Left renal cortex interstitium (tissue), 4 donors: ENCODE measurements around the gene STK32B. TPM values are rescaled to one million over a fixed set of nuclear protein-coding genes. Genes with fewer than 3 reads are reported as not detected.

Experiments used
- DNase-seq, 4 donors: peaks; one replicate each; pipeline ENCODE4 v3.0.0-alpha.2; 2013; ENCODE audit warnings: low read depth in 4 of 4, low spot score in 2 of 4, missing footprints in 1 of 4
- polyA plus RNA-seq, 4 donors: library from polyadenylated mRNA; unstranded; fragments of 120-200 nt; gene quantifications; one replicate each; pipeline ENCODE4 v1.2.1, GENCODE V29; 2013; ENCODE audit not compliant: insufficient read length in 4 of 4

STK32B gene
- polyA plus RNA-seq, 4 donors, result 8.9 to 10.7 (median 9.6) TPM

DNA sequence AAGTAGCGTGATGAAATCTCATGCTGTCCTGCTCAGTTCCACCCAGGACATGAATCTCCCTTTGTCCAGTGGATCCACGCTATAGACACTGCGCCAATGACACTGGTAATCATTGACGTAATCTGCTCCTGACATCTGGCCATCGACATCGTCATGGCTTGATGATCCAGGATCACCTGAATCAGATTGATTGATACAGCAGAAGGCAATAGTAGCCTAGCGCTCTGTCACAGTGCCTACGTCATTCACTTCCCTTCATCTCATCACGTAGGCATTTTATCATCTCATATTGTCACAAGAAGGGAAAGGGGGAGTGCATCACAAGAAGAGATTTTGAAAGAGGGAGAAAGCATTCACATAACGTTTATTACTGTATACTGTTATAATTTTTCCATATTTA is 68.8 kb downstream of the STK32B start:
- no peak for DNase-seq

DNA sequence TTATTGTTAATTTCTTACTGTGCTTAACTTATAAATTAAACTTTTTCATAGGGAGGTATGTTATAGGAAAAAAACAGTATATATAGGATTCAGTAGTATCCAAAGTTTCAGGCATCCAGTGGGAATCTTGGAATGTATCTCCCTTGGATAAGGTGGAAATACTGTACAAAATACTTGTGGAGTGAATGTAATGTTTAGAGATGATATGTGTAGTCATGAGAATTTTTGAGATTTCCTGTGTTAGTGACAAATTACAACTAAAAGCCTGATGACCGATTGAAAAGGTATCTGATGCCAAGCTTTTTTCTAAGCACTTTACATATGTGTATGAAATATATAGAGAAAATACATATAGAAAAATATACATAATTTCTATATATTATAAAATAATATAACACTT is 69.2 kb downstream of the STK32B start:
- DNase-seq, result no peak

GRCh38 chr4:5122114-5122513 is 70.8 kb downstream of the STK32B start:
- DNase-seq, result no peak

- no peak for DNase-seq
These were observed 73.6 kb downstream of the STK32B start for GRCh38 chr4:5124876-5125275.

DNA sequence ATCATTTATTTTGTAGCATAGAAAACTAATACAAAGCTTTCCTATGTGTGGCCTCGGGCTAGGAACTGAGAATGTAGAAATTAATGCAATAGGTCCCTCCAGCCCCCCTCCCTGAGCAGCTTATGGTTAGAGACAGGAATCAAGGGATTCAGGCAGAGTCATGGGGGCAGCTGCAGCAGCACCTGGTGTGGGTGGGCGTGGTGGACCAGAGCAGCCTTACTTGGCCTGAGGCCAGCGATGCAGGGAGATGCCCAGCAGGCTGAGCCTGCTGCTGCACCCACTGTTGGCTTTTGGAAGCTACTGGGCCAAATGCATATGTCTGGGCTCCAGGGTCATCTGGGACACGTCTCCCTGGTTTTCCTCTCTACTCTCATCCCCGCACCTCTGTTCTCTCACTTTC is 74.0 kb downstream of the STK32B start:
- no peak for DNase-seq

- DNase-seq, result no peak
These were observed 75.0 kb downstream of the STK32B start for GRCh38 chr4:5126231-5126630.

DNA sequence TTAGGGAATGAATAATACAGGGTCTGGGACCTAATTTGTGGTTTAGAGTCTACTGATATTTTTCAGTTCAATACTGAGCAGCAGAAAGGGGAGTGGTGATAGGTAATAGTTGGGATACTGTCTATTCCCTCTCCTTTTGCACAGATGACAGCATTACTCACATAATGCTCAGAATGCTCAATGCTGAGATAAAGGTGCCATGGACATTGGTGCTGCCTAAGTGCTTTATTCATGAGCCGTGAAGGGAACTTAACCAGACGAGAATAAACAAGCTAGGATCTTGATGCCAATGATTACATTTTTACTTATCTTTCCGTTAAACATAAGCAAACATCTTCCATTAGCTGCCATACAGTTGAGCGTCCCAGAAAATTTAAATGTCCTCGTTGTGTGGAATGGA is 75.6 kb downstream of the STK32B start:
- DNase-seq, result no peak

DNA sequence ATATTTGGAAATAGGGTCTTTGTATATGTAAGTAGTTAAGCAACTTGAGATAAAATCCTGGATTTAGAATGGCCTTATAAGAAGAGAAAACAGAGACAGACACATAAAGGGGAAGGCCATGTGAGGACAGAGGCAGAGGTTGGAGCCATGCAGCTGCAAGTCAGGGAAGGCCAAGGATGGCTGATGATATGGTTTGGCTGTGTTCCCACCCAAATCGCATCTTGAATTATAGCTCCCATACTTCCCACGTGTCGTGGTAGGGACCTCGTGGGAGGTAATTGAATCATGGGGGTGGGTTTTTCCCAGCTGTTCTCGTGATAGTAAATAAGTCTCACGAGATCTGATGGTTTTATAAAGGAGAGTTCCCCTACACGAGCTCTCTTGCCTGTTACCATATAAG is 76.3 kb downstream of the STK32B start:
- DNase-seq, result no peak

GRCh38 chr4:5128569-5128968 is 77.3 kb downstream of the STK32B start:
- DNase-seq, result no peak

DNA sequence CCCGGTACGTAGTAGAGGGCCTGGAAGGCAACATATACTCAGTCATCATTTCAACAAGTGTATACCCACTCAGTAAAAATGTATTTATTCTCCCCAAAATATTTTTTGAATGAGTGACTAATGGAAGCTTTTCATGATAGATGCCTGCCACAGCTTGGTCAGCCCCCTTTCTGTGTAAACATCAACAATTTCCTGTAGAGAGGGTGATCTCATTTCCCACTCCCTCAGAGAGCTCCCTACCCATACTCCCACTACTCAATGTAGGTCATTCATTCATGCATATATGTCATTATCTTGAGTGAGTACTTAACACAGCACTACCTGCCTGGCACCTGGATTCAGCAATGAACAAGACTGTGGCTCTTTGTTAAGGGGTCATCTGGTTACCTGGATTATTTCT is 81.9 kb downstream of the STK32B start:
- no peak for DNase-seq

GRCh38 chr4:5133933-5134594 is 82.8 kb downstream of the STK32B start:
- DNase-seq, result no peak

DNA sequence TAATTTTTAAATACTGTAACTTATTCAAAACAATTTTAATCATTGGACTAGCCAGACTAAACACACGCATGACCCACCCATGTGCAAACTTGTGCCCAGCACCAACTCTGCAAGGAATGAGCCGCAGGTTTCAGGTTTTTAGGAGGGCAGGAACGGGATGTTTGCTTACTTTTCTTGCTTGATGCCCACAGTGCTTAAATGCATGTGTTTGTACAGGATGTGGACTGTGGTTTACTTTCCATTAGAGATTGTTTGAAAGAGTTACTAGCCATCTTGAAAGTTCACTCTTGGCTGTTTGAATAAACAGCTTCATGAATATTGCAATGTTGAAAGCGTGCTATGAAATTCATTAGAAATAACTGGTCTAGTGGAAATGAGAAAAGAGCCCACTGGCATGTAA is 83.3 kb downstream of the STK32B start:
- DNase-seq, result no peak

DNA sequence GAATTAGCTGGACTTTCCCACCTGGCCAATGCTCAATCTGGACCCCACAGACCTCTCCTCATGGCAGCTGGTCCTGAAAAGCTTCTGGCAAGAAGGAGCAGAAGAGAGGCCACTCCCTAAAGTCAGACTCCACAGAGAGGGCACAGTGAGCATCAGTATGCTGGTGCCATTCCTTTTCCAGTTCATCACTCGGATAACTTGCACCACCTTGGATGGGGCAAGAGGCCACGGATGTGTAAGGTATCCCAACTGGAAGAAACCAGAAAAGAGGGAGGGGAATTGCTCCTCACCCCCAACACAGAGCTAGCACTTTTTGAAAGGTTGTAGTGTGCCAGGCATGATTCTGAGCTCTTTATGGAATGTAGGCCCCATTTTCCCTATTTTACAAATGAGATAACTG is 85.9 kb downstream of the STK32B start:
- DNase-seq, result no peak

GRCh38 chr4:5137927-5138326 is 86.6 kb downstream of the STK32B start:
- DNase-seq, result no peak

- DNase-seq, result no peak
These were observed 87.1 kb downstream of the STK32B start for GRCh38 chr4:5138389-5138788.

DNA sequence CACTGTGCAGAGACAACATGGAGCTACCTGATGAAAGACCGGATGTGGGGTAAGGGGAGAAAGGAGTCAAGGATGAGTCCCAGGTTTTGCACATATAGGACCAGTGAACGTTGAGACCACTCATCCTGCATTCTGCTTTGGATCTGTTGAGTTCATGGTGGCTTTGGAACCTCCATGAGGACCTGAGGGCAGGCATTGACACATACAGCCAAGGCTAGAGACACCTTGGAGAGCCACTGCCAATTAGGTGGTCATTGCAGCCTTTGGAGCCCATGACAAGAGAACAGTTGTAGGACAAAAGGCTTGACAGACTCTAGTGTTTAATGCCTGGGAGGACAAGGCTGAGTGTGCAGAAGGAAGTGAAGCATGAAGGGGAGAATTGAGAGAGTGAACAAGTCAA is 87.9 kb downstream of the STK32B start:
- DNase-seq, result no peak

DNA sequence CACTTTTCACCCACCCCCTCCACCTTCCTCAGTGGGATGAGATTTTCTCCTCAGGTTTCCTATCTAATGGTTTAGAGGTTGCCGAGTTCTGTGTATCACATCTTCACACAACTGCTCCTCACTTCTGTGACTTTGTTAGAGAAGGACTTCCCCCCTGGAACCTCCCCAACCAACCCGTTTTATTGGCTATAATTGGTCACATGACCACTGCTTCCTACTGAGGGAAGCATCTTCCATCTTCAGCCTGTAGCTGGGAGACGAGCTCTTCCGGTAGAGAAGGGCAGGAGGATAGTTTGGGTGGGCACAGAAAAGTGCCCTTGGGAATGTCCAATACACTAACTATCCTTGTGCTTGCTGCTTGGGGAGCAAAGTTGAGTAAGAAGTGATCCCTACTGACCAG is 90.5 kb downstream of the STK32B start:
- DNase-seq, result no peak

DNA sequence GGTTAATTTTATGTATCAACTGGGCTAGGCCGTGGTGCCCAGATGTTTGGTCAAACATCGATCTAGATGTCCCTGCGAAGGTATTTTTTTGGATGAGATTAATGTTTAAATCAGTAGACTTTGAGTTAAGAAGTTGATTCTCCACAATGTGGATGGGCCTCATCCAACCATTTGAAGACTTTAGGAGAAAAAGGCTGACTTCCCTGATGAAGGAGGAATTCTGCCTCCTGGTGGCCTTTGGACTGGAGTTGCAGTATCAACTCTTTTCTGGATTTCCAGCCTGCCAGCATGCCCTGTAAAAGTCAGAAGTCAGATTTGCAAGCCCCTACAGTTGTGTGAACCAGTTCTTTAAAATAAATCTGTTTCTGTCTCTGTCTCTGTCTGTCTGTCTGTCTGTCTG is 91.4 kb downstream of the STK32B start:
- DNase-seq, result no peak

DNA sequence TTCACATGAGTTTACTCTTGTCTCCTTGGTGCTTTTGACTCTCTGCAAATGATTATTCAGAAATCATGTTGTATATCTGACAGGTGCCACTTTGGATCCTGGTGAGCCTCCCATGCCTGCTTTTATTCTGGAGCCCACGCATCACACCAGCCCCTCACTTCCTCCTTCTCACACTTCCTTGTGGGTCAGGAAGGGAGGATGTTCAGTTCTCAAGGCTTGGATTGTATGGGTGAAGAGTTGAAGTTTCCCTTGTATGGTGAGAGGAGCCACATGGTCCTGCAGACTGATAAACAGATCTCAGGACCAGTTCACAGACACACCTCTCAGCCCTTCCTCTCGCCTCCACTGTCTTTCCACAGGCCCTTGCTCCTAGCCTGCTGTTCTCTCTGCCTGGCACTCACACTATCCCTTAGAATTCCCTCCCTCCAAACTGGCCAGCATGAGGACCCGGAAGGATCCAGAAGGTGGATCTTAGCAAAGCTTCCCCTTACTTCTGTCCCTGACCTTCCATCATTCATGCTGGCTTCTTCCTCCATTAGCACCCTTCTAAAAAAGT is 92.1 kb downstream of the STK32B start:
- DNase-seq, result no peak

GRCh38 chr4:5143940-5144339 is 92.7 kb downstream of the STK32B start:
- no peak for DNase-seq

DNA sequence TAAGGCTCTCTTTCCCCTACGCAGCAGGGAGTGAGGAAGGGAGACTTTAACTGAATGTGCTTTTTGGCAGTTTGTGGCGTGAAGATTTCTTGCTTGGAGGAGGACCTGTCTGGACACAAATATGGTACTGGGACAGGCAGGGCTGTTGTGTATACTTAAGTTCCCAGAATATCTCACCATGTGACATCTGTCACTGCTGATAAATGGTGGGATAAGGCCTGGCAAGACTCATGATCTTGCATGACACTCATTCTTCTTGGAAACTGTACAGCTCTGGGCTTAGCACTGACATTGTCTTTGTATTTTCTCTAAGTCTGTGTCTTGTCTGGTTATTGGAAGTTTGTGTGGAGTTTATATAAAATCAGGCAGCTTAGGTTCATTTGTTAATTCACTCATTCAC is 93.1 kb downstream of the STK32B start:
- DNase-seq, result no peak

- no peak for DNase-seq
These were observed 95.0 kb downstream of the STK32B start for GRCh38 chr4:5146248-5146647.

DNA sequence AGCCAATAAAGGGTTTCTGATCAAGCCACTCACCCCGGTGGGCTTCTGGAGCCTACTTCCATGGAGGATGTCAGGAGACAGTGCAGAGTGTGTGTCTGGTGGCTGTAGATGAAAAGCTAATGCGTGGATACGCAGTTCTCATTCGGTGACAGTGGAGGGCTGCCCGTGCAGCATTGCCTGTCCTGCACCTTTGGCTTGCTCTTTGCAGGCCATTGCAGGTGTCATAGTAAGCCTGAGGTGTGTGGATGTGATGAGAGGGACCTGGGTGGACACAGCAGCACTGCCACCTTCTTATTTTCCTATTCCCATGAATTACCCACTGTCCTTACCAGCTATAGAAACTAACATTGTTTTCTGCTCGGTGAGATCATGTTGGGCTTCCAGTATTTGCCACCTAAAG is 101.2 kb downstream of the STK32B start:
- no peak for DNase-seq
